Thyroid gland (tissue), 4 donors: ENCODE data around the gene AKR1C2. TPM values are rescaled to one million over a fixed set of nuclear protein-coding genes. Genes with fewer than 3 reads are reported as not detected.
A peak's percentile ranks its signal among the peaks of the same experiment; 100 is the strongest.
"Not testable (repeated sequence)": the region's sequence is repeated elsewhere in the genome, so short reads cannot be mapped to it uniquely, and the experiment has no call there.

Experiments
- DNase-seq, 2 donors: peaks; one replicate each; pipeline ENCODE4 v3.0.0-alpha.2; 2019
- H3K27ac ChIP-seq, 3 donors: fragments of 200-600 bp; sonication (generic); 1 replicate in 2 of 3; 2 replicates in 1 of 3; pipeline ENCODE4 v1.5.1; 2016 to 2019; ENCODE audit warnings: mild to moderate bottlenecking in 1 of 3, moderate library complexity in 1 of 3
- H3K27me3 ChIP-seq: fragments of 200-600 bp; sonication (generic); one replicate; pipeline ENCODE4 v1.5.1; 2019
- H3K36me3 ChIP-seq, 2 donors: fragments of 200-600 bp; sonication (generic); one replicate each; pipeline ENCODE4 v1.5.1; 2016 to 2019
- H3K4me1 ChIP-seq, 2 donors: fragments of 200-600 bp; sonication (generic); one replicate each; pipeline ENCODE4 v1.5.1; 2017 to 2019
- H3K4me3 ChIP-seq, 3 donors: fragments of 200-600 bp; sonication (generic); replicated peaks in 1 of 3; 1 replicate in 2 of 3; 2 replicates in 1 of 3; pipeline ENCODE4 v1.5.1; 2016; ENCODE audit warnings: mild to moderate bottlenecking in 1 of 3
- H3K9me3 ChIP-seq: fragments of 200-600 bp; sonication (generic); one replicate; pipeline ENCODE4 v1.5.1; 2017
- POLR2A ChIP-seq, 2 donors: fragments of 450-650 bp; IDR thresholded peaks; one replicate each; pipeline ENCODE4 v1.6.1; 2017; ENCODE audit warnings: antibody characterized with exemption in 2 of 2, mild to moderate bottlenecking in 2 of 2, moderate library complexity in 1 of 2
- WGBS, 2 donors: methylation state at CpG; one replicate each; pipeline ENCODE4 v1.1.5; 2017; 5-methylcytosine and 5-hydroxymethylcytosine counted together
- intact Hi-C: fragments of 100-400 bp; cut with DNase I; formaldehyde crosslinking; loops from one replicate; pipeline ENCODE4 v1.15.1; 2023
- total RNA-seq, 4 donors: library from RNA; depleted of rRNA; stranded (reverse); fragments of >200 nt; gene quantifications; one replicate each; pipeline ENCODE4 v1.2.3, GENCODE V29; 2016
- TF ChIP-seq, protein P1 (sequence below), 6 experiments: fragments of 200-600 bp in 3 of 6; fragments of 450-650 bp in 3 of 6; sonication (generic) in 3 of 6; IDR thresholded peaks; one replicate each; pipeline ENCODE4 v1.5.1; 2016 to 2019; ENCODE audit warnings: antibody characterized with exemption in 6 of 6, mild to moderate bottlenecking in 2 of 6, inconsistent platforms in 1 of 6, moderate library complexity in 1 of 6

AKR1C2 gene
- total RNA-seq, 4 donors from 2014 or later, result 48.2 to 59.9 (median 53.9) TPM

GRCh38 chr10:5012595-5012994, 8.9 kb upstream of the AKR1C2 start:
- Histone ChIP-seq H3K4me1 (peaks cover 7 to 36% of the 10 kb centered on the region in 2 donors), H3K27ac (peak overlapping the region in 1 of 3 donors; percentile 25), H3K4me3 (no peak overlapping the region), H3K9me3 (no peaks in the 10 kb centered on the region), H3K36me3 (no peaks in the 10 kb centered on the region), H3K27me3 (no peaks in the 10 kb centered on the region)
- intact Hi-C loops, result no loop called here
- TF ChIP-seq, protein P1, sequence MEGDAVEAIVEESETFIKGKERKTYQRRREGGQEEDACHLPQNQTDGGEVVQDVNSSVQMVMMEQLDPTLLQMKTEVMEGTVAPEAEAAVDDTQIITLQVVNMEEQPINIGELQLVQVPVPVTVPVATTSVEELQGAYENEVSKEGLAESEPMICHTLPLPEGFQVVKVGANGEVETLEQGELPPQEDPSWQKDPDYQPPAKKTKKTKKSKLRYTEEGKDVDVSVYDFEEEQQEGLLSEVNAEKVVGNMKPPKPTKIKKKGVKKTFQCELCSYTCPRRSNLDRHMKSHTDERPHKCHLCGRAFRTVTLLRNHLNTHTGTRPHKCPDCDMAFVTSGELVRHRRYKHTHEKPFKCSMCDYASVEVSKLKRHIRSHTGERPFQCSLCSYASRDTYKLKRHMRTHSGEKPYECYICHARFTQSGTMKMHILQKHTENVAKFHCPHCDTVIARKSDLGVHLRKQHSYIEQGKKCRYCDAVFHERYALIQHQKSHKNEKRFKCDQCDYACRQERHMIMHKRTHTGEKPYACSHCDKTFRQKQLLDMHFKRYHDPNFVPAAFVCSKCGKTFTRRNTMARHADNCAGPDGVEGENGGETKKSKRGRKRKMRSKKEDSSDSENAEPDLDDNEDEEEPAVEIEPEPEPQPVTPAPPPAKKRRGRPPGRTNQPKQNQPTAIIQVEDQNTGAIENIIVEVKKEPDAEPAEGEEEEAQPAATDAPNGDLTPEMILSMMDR (IDR thresholded peaks at IDR 0.05), result no peak
- no peak for TF ChIP-seq POLR2A (IDR thresholded peaks at IDR 0.05)
- no peak for DNase-seq
- WGBS, 2 donors, result 74 to 79% methylated on average over 2 of the region's 2 CpGs

GRCh38 chr10:5011392-5011791, 7.7 kb upstream of the AKR1C2 start:
- DNase-seq, intact Hi-C loops: not testable (repeated sequence)
- WGBS, 2 donors, result 95 to 96% methylated on average over 2 of the region's 2 CpGs

GRCh38 chr10:5010043-5010442, 6.4 kb upstream of the AKR1C2 start:
- H3K9me3 ChIP-seq, DNase-seq, H3K27ac ChIP-seq, H3K27me3 ChIP-seq, H3K4me3 ChIP-seq, intact Hi-C loops, H3K36me3 ChIP-seq: not testable (repeated sequence)
- WGBS, 2 donors, result 69 to 76% methylated on average over 4 to 5 of the region's 7 CpGs
- H3K4me1 ChIP-seq, result peaks cover 7 to 36% of the 10 kb centered on the region in 2 donors

More at GRCh38 chr10:5011392-5011791, 7.7 kb upstream of the AKR1C2 start:
- not testable (repeated sequence) for H3K27me3 ChIP-seq, H3K36me3 ChIP-seq, H3K9me3 ChIP-seq, H3K4me3 ChIP-seq, H3K27ac ChIP-seq
- H3K4me1 ChIP-seq, result peaks cover 7 to 36% of the 10 kb centered on the region in 2 donors

GRCh38 chr10:5008857-5009548, 5.3 kb upstream of the AKR1C2 start:
- H3K27me3 ChIP-seq, intact Hi-C loops, H3K9me3 ChIP-seq, H3K36me3 ChIP-seq, H3K4me3 ChIP-seq, H3K27ac ChIP-seq: not testable (repeated sequence)
- peak; percentile 38 to 52 for DNase-seq
- 43 to 49% methylated on average over 4 of the region's 4 CpGs for WGBS, 2 donors
- H3K4me1 ChIP-seq, result peaks cover 7 to 29% of the 10 kb centered on the region in 2 donors

- H3K4me3 ChIP-seq, intact Hi-C loops, H3K4me1 ChIP-seq, H3K27ac ChIP-seq, DNase-seq, H3K36me3 ChIP-seq, H3K27me3 ChIP-seq, H3K9me3 ChIP-seq: not testable (repeated sequence)
Measured at GRCh38 chr10:5004501-5004900, 844 bp upstream of the AKR1C2 start.

- intact Hi-C loops, DNase-seq: not testable (repeated sequence)
Measured at GRCh38 chr10:5004030-5004385, 351 bp upstream of the AKR1C2 start.

GRCh38 chr10:5002013-5002727, 1.5 kb downstream of the AKR1C2 start:
- H3K4me1 ChIP-seq, result no peaks in the 10 kb centered on the region
- no peak overlapping the region for H3K27ac ChIP-seq
- TF ChIP-seq POLR2A (IDR thresholded peaks at IDR 0.05), result no peak
- TF ChIP-seq, protein P1 (IDR thresholded peaks at IDR 0.05), result no peak
- H3K27me3 ChIP-seq, result no peaks in the 10 kb centered on the region
- no peak for DNase-seq
- H3K4me3 ChIP-seq, result no peak overlapping the region
- intact Hi-C loops, result no loop called here
- no peaks in the 10 kb centered on the region for H3K9me3 ChIP-seq
- 94 to 97% methylated on average over 2 of the region's 2 CpGs for WGBS, 2 donors
- no peaks in the 10 kb centered on the region for H3K36me3 ChIP-seq

More at GRCh38 chr10:5004030-5004385, 351 bp upstream of the AKR1C2 start:
- not testable (repeated sequence) for H3K4me3 ChIP-seq, H3K9me3 ChIP-seq, H3K36me3 ChIP-seq, H3K27me3 ChIP-seq, H3K4me1 ChIP-seq, H3K27ac ChIP-seq
- 0% methylated on average over 1 of the region's 1 CpG for WGBS, 2 donors
